Measurements from ENCODE around the gene JMJD8. TPM values are rescaled to one million over a fixed set of nuclear protein-coding genes. Genes with fewer than 3 reads are reported as not detected.
A peak's percentile ranks its signal among the peaks of the same experiment; 100 is the strongest.

The JMJD8 gene
- total and polyA plus RNA-seq, 7 donors: 19.1 to 63.5 (median 25.5) TPM

GRCh38 chr16:667780-668518 is 16.2 kb downstream of the JMJD8 start, which contains the start of gene RHOT2:
RHOT2 (plus strand) TSS chr16:668132; CDS start chr16:668200, 68 bp downstream.
- no peaks in the 10 kb centered on the region for H3K27me3 ChIP-seq (ENCODE audit: insufficient read depth in 3 of 3, low read length in 2 of 3)
- intact Hi-C loops (cut with DNase I): no loop called here
- TF ChIP-seq, protein P1, sequence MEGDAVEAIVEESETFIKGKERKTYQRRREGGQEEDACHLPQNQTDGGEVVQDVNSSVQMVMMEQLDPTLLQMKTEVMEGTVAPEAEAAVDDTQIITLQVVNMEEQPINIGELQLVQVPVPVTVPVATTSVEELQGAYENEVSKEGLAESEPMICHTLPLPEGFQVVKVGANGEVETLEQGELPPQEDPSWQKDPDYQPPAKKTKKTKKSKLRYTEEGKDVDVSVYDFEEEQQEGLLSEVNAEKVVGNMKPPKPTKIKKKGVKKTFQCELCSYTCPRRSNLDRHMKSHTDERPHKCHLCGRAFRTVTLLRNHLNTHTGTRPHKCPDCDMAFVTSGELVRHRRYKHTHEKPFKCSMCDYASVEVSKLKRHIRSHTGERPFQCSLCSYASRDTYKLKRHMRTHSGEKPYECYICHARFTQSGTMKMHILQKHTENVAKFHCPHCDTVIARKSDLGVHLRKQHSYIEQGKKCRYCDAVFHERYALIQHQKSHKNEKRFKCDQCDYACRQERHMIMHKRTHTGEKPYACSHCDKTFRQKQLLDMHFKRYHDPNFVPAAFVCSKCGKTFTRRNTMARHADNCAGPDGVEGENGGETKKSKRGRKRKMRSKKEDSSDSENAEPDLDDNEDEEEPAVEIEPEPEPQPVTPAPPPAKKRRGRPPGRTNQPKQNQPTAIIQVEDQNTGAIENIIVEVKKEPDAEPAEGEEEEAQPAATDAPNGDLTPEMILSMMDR (IDR thresholded peaks at IDR 0.05): peak; percentile 85
- H3K36me3 ChIP-seq (ENCODE audit: insufficient read depth in 1 of 2, low read depth in 1 of 2): peaks cover 3 to 38% of the 10 kb centered on the region in 2 donors
- ATAC-seq (peak; percentile 95 to 98 (median 96)), DNase-seq (peak; percentile 96 to 97)
- peak within 1 kb of the TSS; percentile 89 for H3K27ac ChIP-seq
- 0% methylated on average over 48 to 78 of the region's 78 CpGs for WGBS, 3 donors
- peak within 1 kb of the TSS; percentile 98 for H3K4me3 ChIP-seq
- H3K4me1 ChIP-seq: peaks cover 14% of the 10 kb centered on the region
- H3K9me3 ChIP-seq: no peaks in the 10 kb centered on the region

DNA sequence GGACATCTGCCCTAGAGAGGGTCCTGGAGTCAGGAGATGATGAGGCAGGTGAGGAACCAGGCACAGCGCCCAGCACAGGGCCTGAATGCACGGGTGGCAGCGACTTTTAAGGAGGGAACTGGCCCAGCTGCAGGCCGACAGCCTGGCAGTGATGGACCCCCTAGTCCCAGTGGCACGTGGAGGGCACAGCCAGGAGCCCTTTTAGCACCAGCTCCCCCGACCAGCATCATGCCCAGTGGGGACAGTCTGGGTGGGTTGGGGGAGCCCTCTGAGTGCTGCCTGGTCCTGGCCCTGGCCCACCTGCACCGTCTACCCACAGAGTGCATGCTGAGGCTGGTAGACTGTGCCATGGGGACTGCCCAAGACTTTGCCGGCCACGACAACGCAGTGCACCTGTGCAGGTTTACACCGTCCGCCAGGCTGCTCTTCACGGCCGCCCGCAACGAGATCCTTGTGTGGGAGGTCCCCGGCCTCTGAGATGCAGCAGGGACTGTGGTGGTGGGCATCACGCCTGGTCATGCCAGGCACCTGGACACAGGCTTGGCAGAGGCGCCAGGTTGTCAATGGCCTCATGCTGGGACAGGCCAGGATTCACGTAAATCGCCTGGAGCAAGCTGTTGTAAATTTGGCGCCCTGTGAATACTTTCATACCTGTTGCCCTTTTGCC is 16.9 kb downstream of the JMJD8 start:
- WGBS, 3 donors: 74 to 81% (median 74%) methylated on average over 22 of the region's 22 CpGs
- no peak for ATAC-seq
- H3K4me3 ChIP-seq: peak overlapping the region; percentile 98

GRCh38 chr16:666572-666971 is 17.6 kb downstream of the JMJD8 start:
- H3K27ac ChIP-seq: no peak overlapping the region
- 87 to 93% (median 91%) methylated on average over 13 of the region's 13 CpGs for WGBS, 3 donors
- no peak overlapping the region for H3K4me3 ChIP-seq
- no peaks in the 10 kb centered on the region for H3K27me3 ChIP-seq (ENCODE audit: insufficient read depth in 3 of 3, low read length in 2 of 3)
- TF ChIP-seq, protein P1 (IDR thresholded peaks at IDR 0.05): no peak
- DNase-seq: no peak
- intact Hi-C loops (cut with DNase I): no loop called here
- H3K9me3 ChIP-seq: no peaks in the 10 kb centered on the region
- peaks cover 0 to 24% of the 10 kb centered on the region in 2 donors for H3K36me3 ChIP-seq (ENCODE audit: insufficient read depth in 1 of 2, low read depth in 1 of 2)
- peaks cover 15% of the 10 kb centered on the region for H3K4me1 ChIP-seq
- ATAC-seq: no peak

More for the DNA sequence above, 16.9 kb downstream of the JMJD8 start:
- no peaks in the 10 kb centered on the region for H3K9me3 ChIP-seq
- intact Hi-C loops (cut with DNase I): no loop called here
- peaks cover 14% of the 10 kb centered on the region for H3K4me1 ChIP-seq
- no peak for DNase-seq
- peaks cover 0 to 31% of the 10 kb centered on the region in 2 donors for H3K36me3 ChIP-seq (ENCODE audit: insufficient read depth in 1 of 2, low read depth in 1 of 2)
- peak overlapping the region; percentile 89 for H3K27ac ChIP-seq
- no peaks in the 10 kb centered on the region for H3K27me3 ChIP-seq (ENCODE audit: insufficient read depth in 3 of 3, low read length in 2 of 3)
- TF ChIP-seq, protein P1 (IDR thresholded peaks at IDR 0.05): no peak

GRCh38 chr16:662597-662996 is 21.5 kb downstream of the JMJD8 start:
- Histone ChIP-seq H3K27ac (no peak overlapping the region), H3K27me3 (ENCODE audit: insufficient read depth in 3 of 3, low read length in 2 of 3) (no peaks in the 10 kb centered on the region), H3K4me1 (peaks cover 17% of the 10 kb centered on the region), H3K9me3 (no peaks in the 10 kb centered on the region), H3K36me3 (ENCODE audit: insufficient read depth in 1 of 2, low read depth in 1 of 2) (no peaks in the 10 kb centered on the region), H3K4me3 (no peak overlapping the region)
- ATAC-seq (no peak), DNase-seq (no peak)
- TF ChIP-seq, protein P1 (IDR thresholded peaks at IDR 0.05): no peak
- intact Hi-C loops (cut with DNase I): no loop called here
- 94 to 98% (median 94%) methylated on average over 21 of the region's 21 CpGs for WGBS, 3 donors

Data from psoas muscle (tissue), 8 donors.